GM12875 (cell line): Measurements from ENCODE around the gene NAA16.

Source experiments
- H3K4me3 ChIP-seq: one replicate; pipeline ENCODE4 v1.5.1; 2011; ENCODE audit warnings: low read depth, low read length, control low read depth
- CTCF ChIP-seq: IDR thresholded peaks from 2 replicates; pipeline ENCODE4 v1.5.1; 2011; ENCODE audit warnings: low read depth, mild to moderate bottlenecking, control low read depth, inconsistent platforms, low read length, moderate library complexity, borderline replicate concordance; ENCODE audit not compliant: insufficient read depth

Gene NAA16

DNA sequence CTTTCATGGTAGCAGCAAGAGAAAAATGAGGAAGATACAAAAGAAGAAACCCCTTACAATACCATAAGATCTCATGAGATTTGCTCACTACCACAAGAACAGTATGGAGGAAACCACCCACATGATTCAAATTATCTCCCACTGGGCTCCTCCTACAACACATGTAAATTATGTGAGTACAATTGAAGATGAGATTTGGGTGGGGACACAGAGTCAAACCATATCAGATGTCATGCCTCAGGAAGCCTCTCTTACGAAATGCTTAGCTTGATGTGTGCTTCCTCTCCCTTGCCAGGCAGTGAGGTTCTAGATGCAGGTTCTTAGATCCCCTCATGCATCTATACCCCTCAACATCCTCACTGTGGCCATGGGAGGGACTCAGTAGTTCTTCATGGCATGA lies 83.1 kb downstream of the NAA16 start:
- TF ChIP-seq CTCF = no peak
- no peak overlapping the region for H3K4me3 ChIP-seq

GRCh38 chr13:41398494-41399170 lies 87.6 kb downstream of the NAA16 start:
- no peak overlapping the region for H3K4me3 ChIP-seq
- TF ChIP-seq CTCF = no peak

GRCh38 chr13:41401366-41401765 lies 90.3 kb downstream of the NAA16 start:
- H3K4me3 ChIP-seq = no peak overlapping the region
- TF ChIP-seq CTCF = no peak

- TF ChIP-seq CTCF = no peak
Observed at GRCh38 chr13:41402691-41403511, 91.8 kb downstream of the NAA16 start.

DNA sequence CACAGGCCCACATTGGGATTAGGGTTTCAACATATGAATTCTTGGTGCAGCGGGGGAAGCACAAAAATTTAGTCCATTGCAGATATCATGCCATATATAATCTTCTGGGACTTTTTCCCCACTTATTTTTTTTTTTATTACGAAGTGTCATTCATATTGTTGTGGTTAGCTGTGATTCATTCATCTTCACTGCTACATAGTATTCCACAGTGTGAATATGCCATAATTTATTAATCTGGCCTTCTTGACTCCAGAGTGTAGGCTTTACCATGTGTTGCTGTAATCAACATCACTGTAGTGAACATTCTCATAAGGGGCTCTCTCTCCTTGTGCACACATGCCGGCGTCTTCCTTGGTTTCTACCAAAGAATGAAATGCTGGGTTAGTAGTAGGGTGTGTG lies 92.9 kb downstream of the NAA16 start:
- no peak for TF ChIP-seq CTCF
- H3K4me3 ChIP-seq = no peak overlapping the region

More at GRCh38 chr13:41402691-41403511, 91.8 kb downstream of the NAA16 start:
- no peak overlapping the region for H3K4me3 ChIP-seq

DNA sequence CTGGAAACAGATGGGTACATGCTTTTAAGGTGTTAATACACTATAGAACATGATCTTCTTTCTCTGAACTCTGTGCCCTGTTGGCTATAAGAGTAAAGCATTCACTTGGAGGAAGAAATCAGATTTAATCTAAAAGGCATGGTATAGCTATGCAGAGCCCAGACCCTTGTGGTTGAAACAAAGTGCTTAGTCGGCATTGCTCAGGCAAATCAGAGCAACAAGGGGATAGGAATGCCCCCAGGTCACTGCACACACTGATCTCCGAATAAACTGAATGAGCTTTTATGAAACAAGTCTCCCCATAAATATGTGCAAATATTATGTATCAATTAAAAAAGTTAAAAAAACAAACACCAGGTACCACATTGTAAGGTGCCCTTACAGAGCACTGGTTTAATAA lies 94.3 kb downstream of the NAA16 start:
- no peak overlapping the region for H3K4me3 ChIP-seq
- no peak for TF ChIP-seq CTCF

GRCh38 chr13:41407380-41407779 lies 96.3 kb downstream of the NAA16 start:
- H3K4me3 ChIP-seq = no peak overlapping the region
- TF ChIP-seq CTCF = no peak
